ENCODE results near the gene VTI1B. TPM values are rescaled to one million over a fixed set of nuclear protein-coding genes. Genes with fewer than 3 reads are reported as not detected.

The VTI1B gene, protein sequence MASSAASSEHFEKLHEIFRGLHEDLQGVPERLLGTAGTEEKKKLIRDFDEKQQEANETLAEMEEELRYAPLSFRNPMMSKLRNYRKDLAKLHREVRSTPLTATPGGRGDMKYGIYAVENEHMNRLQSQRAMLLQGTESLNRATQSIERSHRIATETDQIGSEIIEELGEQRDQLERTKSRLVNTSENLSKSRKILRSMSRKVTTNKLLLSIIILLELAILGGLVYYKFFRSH
- total RNA-seq (2022; extraction: Qiagen RNA extraction): 71.6 to 90.6 TPM (median 85.9 TPM) in 5 replicates

GRCh38 chr14:67674480-67675218, at the start of gene VTI1B:
Gene VTI1B, minus strand, starts transcription at chr14:67674632. Its CDS starts 143 bp downstream, at chr14:67674489.

DNA sequence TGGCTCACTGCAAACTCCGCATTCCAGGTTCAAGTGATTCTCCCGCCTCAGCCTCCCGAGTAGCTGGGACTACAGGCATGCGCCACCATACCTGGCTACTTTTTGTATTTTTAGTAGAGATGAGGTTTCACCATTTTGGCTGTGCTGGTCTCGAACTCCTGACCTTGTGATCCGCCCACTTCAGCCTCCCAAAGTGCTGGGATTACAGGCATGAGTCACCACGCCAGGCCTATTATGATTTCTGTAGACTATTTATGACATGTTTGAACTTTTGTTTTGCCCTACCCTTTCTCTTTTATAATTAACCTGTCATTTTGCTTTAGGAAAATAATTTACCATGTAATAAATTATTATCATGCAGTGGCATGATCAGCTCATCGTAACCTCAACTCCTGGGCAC, 27.1 kb upstream of the VTI1B start, which contains the start of gene RDH12:
RDH12 (plus strand) TSS at position 395 of the 400 bp plus-strand sequence. CDS start 20,757 bp downstream, outside the sequence.

DNA sequence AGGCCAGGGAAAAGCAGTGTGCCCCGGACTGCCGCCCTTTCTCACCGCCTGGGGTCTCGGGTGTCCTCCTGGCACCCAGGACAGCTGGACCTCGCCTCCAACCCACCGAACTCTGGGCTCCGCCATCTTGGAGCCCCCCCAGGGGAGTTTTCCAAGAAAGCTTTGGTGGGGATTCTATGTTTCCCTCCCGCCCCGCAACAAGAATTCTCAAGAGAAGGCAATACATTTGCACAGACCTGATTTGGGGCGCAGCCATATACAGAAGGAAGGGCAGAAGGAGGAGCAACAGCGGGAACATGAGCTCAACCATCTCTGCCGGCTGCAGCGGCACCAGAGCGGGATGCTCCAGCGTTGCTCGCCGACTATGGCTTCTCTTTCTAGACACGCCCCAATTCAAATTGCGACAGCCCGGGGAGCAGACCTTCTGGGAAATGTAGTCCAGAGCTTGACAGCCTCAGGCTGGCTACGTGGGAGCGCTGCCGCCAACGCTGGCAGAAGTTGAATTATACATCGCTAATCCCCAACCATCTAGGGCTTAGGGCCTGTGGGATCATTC, 21.0 kb upstream of the VTI1B start, which contains the start of gene RDH11:
RDH11 (minus strand) TSS at position 371 of the 556 bp plus-strand sequence; CDS start at position 310, 61 bp downstream.

DNA sequence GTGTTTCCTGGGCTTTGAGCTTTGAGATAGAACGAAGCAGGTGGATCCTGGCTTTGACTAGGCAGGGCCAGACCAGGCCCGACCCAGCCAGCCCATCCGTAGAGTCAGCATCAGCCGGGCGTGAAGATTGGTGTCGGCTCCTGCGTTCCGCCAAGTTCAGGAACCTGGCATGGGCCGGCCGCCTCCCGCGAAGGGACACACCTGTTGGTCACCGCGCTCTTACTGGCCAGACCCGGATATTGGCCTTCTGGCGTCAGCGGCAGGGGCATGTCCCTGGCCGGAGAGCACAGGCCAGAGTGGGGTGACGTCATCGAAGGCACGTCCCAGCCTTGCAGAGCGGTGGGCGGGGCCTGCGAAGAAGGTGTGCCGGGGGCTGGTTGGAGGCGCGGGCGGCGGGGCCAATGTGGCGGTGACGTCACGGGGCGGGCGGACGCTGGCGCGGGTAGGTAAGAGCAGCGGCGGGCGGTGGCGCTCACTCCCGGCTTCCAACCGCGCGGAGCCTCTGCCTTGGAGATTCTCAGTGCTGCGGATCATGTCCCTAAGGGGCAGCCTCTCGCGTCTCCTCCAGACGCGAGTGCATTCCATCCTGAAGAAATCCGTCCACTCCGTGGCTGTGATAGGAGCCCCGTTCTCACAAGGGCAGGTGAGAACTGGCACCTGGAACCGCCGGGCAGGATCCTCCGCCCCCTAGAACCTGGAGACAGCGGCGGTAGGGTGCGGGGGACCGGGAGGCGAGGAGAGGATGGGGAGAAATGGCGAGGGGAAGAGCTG, 54.8 kb downstream of the VTI1B start, which contains the start of gene ARG2:
ARG2 (plus strand) TSS at position 475 of the 771 bp plus-strand sequence; CDS start at position 533, 58 bp downstream.

GRCh38 chr14:67599698-67600561, 74.5 kb downstream of the VTI1B start, which contains the start of gene PIGH:
Gene PIGH, minus strand, starts transcription at chr14:67600268. Its CDS starts 65 bp downstream, at chr14:67600203.

Other genes starting within 250 kb of the VTI1B start
- 0.13 to 0.40 TPM (median 0.17 TPM) in 5 replicates for gene TMEM229B, start 185.9 kb downstream of the VTI1B start, total RNA-seq (2022; extraction: Qiagen RNA extraction)
- 3.0 to 3.5 TPM (median 3.2 TPM) in 5 replicates for gene PLEKHH1, start 141.3 kb downstream of the VTI1B start, total RNA-seq (2022; extraction: Qiagen RNA extraction)
- 18.3 to 20.6 TPM (median 19.3 TPM) in 5 replicates for gene PIGH, start 74.4 kb downstream of the VTI1B start, total RNA-seq (2022; extraction: Qiagen RNA extraction)
- 1.5 to 2.0 TPM (median 1.9 TPM) in 5 replicates for gene ARG2, start 54.7 kb downstream of the VTI1B start, total RNA-seq (2022; extraction: Qiagen RNA extraction)
- 55.2 to 66.1 TPM (median 57.3 TPM) in 5 replicates for gene RDH11, start 21.1 kb upstream of the VTI1B start, total RNA-seq (2022; extraction: Qiagen RNA extraction)
- gene RDH12, start 27.3 kb upstream of the VTI1B start, total RNA-seq (2022; extraction: Qiagen RNA extraction): 0.05 to 0.14 TPM (median 0.06 TPM) in 3 of 5 replicates, not detected in the others
- 5.0 to 6.5 TPM (median 5.5 TPM) in 5 replicates for gene ZFYVE26, start 142.0 kb upstream of the VTI1B start, total RNA-seq (2022; extraction: Qiagen RNA extraction)
- gene RAD51B, start 145.1 kb upstream of the VTI1B start, total RNA-seq (2022; extraction: Qiagen RNA extraction): 4.3 to 6.1 TPM (median 5.2 TPM) in 5 replicates

Measured in A549 treated with Hydrocortisone at 1 μM for 4 hours (cell line).